Neural progenitor cell (in vitro differentiated cells): ENCODE measurements around the gene SLC51A.

Experiments
- EZH2phosphoT487 ChIP-seq: fragments of 200-600 bp; sonication (generic); IDR thresholded peaks from 2 replicates; pipeline ENCODE4 v1.6.1; 2017; ENCODE audit warnings: antibody characterized with exemption
- TF ChIP-seq, protein P1 (sequence below): fragments of 200-600 bp; sonication (generic); IDR thresholded peaks from 2 replicates; pipeline ENCODE4 v1.5.1; 2017; ENCODE audit warnings: antibody characterized with exemption, mild to moderate bottlenecking

DNA sequence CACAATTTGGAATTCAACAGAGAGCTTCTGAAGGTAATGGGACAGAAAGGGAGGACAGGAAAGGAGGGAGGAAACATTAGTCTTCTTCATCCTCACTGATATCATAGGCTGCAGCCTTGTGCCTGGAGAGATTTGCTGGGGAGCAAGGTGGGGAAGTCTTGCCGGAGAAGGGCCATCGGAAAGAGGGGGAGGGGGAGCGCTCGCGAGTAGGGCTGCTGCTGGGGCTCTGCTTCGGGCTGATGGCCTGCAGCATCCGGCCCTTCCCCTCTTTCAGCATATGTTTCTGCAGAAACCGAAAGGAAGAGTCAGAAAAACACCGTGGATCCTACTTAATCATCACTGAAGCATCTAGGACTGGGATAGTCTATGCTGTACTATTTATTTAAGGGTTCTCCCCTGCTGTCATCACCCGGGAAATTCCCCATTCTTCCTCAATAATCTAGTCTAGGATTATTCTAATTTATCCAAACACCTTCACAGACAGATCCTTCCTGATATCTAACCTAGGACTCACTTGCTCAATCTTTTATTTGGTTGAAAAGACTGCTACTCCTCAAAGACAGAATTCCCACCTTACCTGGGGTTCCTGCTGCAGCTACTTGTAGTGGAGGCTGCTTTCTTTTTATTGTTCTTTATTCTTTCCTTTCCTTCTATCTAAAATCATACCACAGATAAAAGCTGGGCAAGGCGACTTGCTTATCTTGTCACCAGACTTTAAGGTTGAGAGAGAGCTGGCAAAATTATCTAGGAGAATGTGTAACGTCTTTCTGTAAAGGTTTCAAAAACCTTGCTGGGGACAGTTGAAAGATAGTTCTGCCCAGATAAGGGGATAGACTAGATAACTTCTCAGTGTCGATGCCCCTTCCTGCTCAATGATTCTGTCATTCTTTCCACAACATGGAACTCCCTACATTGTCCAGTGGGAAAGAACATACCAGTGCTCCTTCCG lies 22.6 kb downstream of the SLC51A start:
- TF ChIP-seq, protein P1, sequence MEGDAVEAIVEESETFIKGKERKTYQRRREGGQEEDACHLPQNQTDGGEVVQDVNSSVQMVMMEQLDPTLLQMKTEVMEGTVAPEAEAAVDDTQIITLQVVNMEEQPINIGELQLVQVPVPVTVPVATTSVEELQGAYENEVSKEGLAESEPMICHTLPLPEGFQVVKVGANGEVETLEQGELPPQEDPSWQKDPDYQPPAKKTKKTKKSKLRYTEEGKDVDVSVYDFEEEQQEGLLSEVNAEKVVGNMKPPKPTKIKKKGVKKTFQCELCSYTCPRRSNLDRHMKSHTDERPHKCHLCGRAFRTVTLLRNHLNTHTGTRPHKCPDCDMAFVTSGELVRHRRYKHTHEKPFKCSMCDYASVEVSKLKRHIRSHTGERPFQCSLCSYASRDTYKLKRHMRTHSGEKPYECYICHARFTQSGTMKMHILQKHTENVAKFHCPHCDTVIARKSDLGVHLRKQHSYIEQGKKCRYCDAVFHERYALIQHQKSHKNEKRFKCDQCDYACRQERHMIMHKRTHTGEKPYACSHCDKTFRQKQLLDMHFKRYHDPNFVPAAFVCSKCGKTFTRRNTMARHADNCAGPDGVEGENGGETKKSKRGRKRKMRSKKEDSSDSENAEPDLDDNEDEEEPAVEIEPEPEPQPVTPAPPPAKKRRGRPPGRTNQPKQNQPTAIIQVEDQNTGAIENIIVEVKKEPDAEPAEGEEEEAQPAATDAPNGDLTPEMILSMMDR, result no peak
- TF ChIP-seq EZH2phosphoT487, result no peak
